Measurements from ENCODE around the gene KCNMA1.

The KCNMA1 gene

GRCh38 chr10:77507291-77507880 lies 130.2 kb downstream of the KCNMA1 start:
- Histone ChIP-seq H3K4me1 (ENCODE audit: control insufficient read depth in 2 of 2, insufficient read depth in 1 of 2, low read depth in 1 of 2, low read length in 2 of 2) (peaks cover 0 to 16% of the 10 kb centered on the region in 2 donors), H2BK5ac (ENCODE audit: low read length) (no peak overlapping the region), H3K9me3 (replicated peaks in 1 of 2; ENCODE audit: control insufficient read depth in 2 of 2, insufficient read depth in 1 of 2, low read depth in 1 of 2, low read length in 2 of 2) (no peaks in the 10 kb centered on the region), H3K18ac (ENCODE audit: low read length) (no peak overlapping the region), H3K14ac (ENCODE audit: low read length) (no peak overlapping the region), H3K9ac (ENCODE audit: low read depth, low read length, poor library complexity) (no peak overlapping the region), H3K4me3 (ENCODE audit: low read length in 2 of 2) (no peak overlapping the region), H3K23ac (ENCODE audit: low read depth, low read length, poor library complexity) (no peak overlapping the region), H3K79me1 (ENCODE audit: low read depth, low read length) (no peaks in the 10 kb centered on the region), H2AK5ac (ENCODE audit: low read depth, low read length) (no peak overlapping the region), H2AFZ (ENCODE audit: low read length) (no peak overlapping the region), H2BK12ac (ENCODE audit: low read length) (no peak overlapping the region), H2BK15ac (ENCODE audit: low read length) (no peak overlapping the region), H3K27me3 (ENCODE audit: control insufficient read depth in 3 of 3, insufficient read depth in 3 of 3, low read depth in 1 of 3, low read length in 3 of 3) (no peaks in the 10 kb centered on the region), H3K4me2 (ENCODE audit: insufficient read depth, low read length, poor library complexity, severe bottlenecking) (no peak overlapping the region), H2BK120ac (ENCODE audit: low read depth, low read length) (no peak overlapping the region), H3K27ac (replicated peaks; ENCODE audit: low read length) (no peak overlapping the region), H4K8ac (ENCODE audit: low read depth, low read length) (no peak overlapping the region), H3K4ac (ENCODE audit: low read length) (no peak overlapping the region), H4K91ac (ENCODE audit: low read depth, low read length, poor library complexity) (no peak overlapping the region), H3K36me3 (replicated peaks in 1 of 2; ENCODE audit: control insufficient read depth in 2 of 2, insufficient read depth in 2 of 2, low read length in 2 of 2) (no peaks in the 10 kb centered on the region)
- no CpG with 5 or more reads among the region's 5 CpGs for WGBS, 2 donors (ENCODE audit: extremely low coverage in 2 of 2, insufficient read length in 2 of 2, insufficient replicate concordance in 1 of 2)
- no peak for DNase-seq (ENCODE audit: low spot score)

GRCh38 chr10:77506517-77507200 lies 130.9 kb downstream of the KCNMA1 start:
- Histone ChIP-seq H3K4me2 (ENCODE audit: insufficient read depth, low read length, poor library complexity, severe bottlenecking) (no peak overlapping the region), H2BK120ac (ENCODE audit: low read depth, low read length) (no peak overlapping the region), H2BK12ac (ENCODE audit: low read length) (no peak overlapping the region), H3K36me3 (replicated peaks in 1 of 2; ENCODE audit: control insufficient read depth in 2 of 2, insufficient read depth in 2 of 2, low read length in 2 of 2) (no peaks in the 10 kb centered on the region), H3K9me3 (replicated peaks in 1 of 2; ENCODE audit: control insufficient read depth in 2 of 2, insufficient read depth in 1 of 2, low read depth in 1 of 2, low read length in 2 of 2) (no peaks in the 10 kb centered on the region), H3K14ac (ENCODE audit: low read length) (no peak overlapping the region), H3K27me3 (ENCODE audit: control insufficient read depth in 3 of 3, insufficient read depth in 3 of 3, low read depth in 1 of 3, low read length in 3 of 3) (no peaks in the 10 kb centered on the region), H2BK5ac (ENCODE audit: low read length) (no peak overlapping the region), H3K4me3 (ENCODE audit: low read length in 2 of 2) (no peak overlapping the region), H3K18ac (ENCODE audit: low read length) (no peak overlapping the region), H3K4me1 (ENCODE audit: control insufficient read depth in 2 of 2, insufficient read depth in 1 of 2, low read depth in 1 of 2, low read length in 2 of 2) (peaks cover 0 to 11% of the 10 kb centered on the region in 2 donors), H2BK15ac (ENCODE audit: low read length) (no peak overlapping the region), H3K23ac (ENCODE audit: low read depth, low read length, poor library complexity) (no peak overlapping the region), H2AFZ (ENCODE audit: low read length) (no peak overlapping the region), H3K9ac (ENCODE audit: low read depth, low read length, poor library complexity) (no peak overlapping the region), H4K91ac (ENCODE audit: low read depth, low read length, poor library complexity) (no peak overlapping the region), H2AK5ac (ENCODE audit: low read depth, low read length) (no peak overlapping the region), H4K8ac (ENCODE audit: low read depth, low read length) (no peak overlapping the region), H3K4ac (ENCODE audit: low read length) (no peak overlapping the region), H3K27ac (replicated peaks; ENCODE audit: low read length) (no peak overlapping the region), H3K79me1 (ENCODE audit: low read depth, low read length) (no peaks in the 10 kb centered on the region)
- WGBS, 2 donors (ENCODE audit: extremely low coverage in 2 of 2, insufficient read length in 2 of 2, insufficient replicate concordance in 1 of 2), result 100% methylated on average over 1 of the region's 3 CpGs; no CpG with 5 or more reads in 1 of the 2 donors
- no peak for DNase-seq (ENCODE audit: low spot score)

GRCh38 chr10:77505431-77506334 lies 131.9 kb downstream of the KCNMA1 start:
- Histone ChIP-seq H3K27ac (replicated peaks; ENCODE audit: low read length) (no peak overlapping the region), H2AFZ (ENCODE audit: low read length) (no peak overlapping the region), H3K4ac (ENCODE audit: low read length) (no peak overlapping the region), H3K14ac (ENCODE audit: low read length) (no peak overlapping the region), H2BK15ac (ENCODE audit: low read length) (no peak overlapping the region), H2AK5ac (ENCODE audit: low read depth, low read length) (no peak overlapping the region), H3K27me3 (ENCODE audit: control insufficient read depth in 3 of 3, insufficient read depth in 3 of 3, low read depth in 1 of 3, low read length in 3 of 3) (no peaks in the 10 kb centered on the region), H3K9ac (ENCODE audit: low read depth, low read length, poor library complexity) (no peak overlapping the region), H3K4me2 (ENCODE audit: insufficient read depth, low read length, poor library complexity, severe bottlenecking) (no peak overlapping the region), H3K23ac (ENCODE audit: low read depth, low read length, poor library complexity) (no peak overlapping the region), H3K4me1 (ENCODE audit: control insufficient read depth in 2 of 2, insufficient read depth in 1 of 2, low read depth in 1 of 2, low read length in 2 of 2) (peaks cover 0 to 6% of the 10 kb centered on the region in 2 donors), H4K91ac (ENCODE audit: low read depth, low read length, poor library complexity) (no peak overlapping the region), H2BK5ac (ENCODE audit: low read length) (no peak overlapping the region), H2BK12ac (ENCODE audit: low read length) (no peak overlapping the region), H3K79me1 (ENCODE audit: low read depth, low read length) (no peaks in the 10 kb centered on the region), H3K36me3 (replicated peaks in 1 of 2; ENCODE audit: control insufficient read depth in 2 of 2, insufficient read depth in 2 of 2, low read length in 2 of 2) (no peaks in the 10 kb centered on the region), H2BK120ac (ENCODE audit: low read depth, low read length) (no peak overlapping the region), H3K18ac (ENCODE audit: low read length) (no peak overlapping the region), H3K9me3 (replicated peaks in 1 of 2; ENCODE audit: control insufficient read depth in 2 of 2, insufficient read depth in 1 of 2, low read depth in 1 of 2, low read length in 2 of 2) (no peaks in the 10 kb centered on the region), H3K4me3 (ENCODE audit: low read length in 2 of 2) (no peak overlapping the region), H4K8ac (ENCODE audit: low read depth, low read length) (no peak overlapping the region)
- WGBS, 2 donors (ENCODE audit: extremely low coverage in 2 of 2, insufficient read length in 2 of 2, insufficient replicate concordance in 1 of 2), result no CpG with 5 or more reads among the region's 2 CpGs
- no peak for DNase-seq (ENCODE audit: low spot score)

GRCh38 chr10:77504873-77505257 lies 132.7 kb downstream of the KCNMA1 start:
- whole genome bisulfite sequencing, 2 donors (ENCODE audit: extremely low coverage in 2 of 2, insufficient read length in 2 of 2, insufficient replicate concordance in 1 of 2), result no CpG with 5 or more reads among the region's 4 CpGs
- Histone ChIP-seq H3K4me3 (ENCODE audit: low read length in 2 of 2) (no peak overlapping the region), H3K9me3 (replicated peaks in 1 of 2; ENCODE audit: control insufficient read depth in 2 of 2, insufficient read depth in 1 of 2, low read depth in 1 of 2, low read length in 2 of 2) (no peaks in the 10 kb centered on the region), H3K27ac (replicated peaks; ENCODE audit: low read length) (no peak overlapping the region), H3K14ac (ENCODE audit: low read length) (no peak overlapping the region), H3K23ac (ENCODE audit: low read depth, low read length, poor library complexity) (no peak overlapping the region), H2BK5ac (ENCODE audit: low read length) (no peak overlapping the region), H3K4ac (ENCODE audit: low read length) (no peak overlapping the region), H2BK15ac (ENCODE audit: low read length) (no peak overlapping the region), H4K8ac (ENCODE audit: low read depth, low read length) (no peak overlapping the region), H2AFZ (ENCODE audit: low read length) (no peak overlapping the region), H3K27me3 (ENCODE audit: control insufficient read depth in 3 of 3, insufficient read depth in 3 of 3, low read depth in 1 of 3, low read length in 3 of 3) (no peaks in the 10 kb centered on the region), H3K9ac (ENCODE audit: low read depth, low read length, poor library complexity) (no peak overlapping the region), H4K91ac (ENCODE audit: low read depth, low read length, poor library complexity) (no peak overlapping the region), H3K4me2 (ENCODE audit: insufficient read depth, low read length, poor library complexity, severe bottlenecking) (no peak overlapping the region), H2BK120ac (ENCODE audit: low read depth, low read length) (no peak overlapping the region), H3K4me1 (ENCODE audit: control insufficient read depth in 2 of 2, insufficient read depth in 1 of 2, low read depth in 1 of 2, low read length in 2 of 2) (peaks cover 0 to 4% of the 10 kb centered on the region in 2 donors), H2AK5ac (ENCODE audit: low read depth, low read length) (no peak overlapping the region), H3K36me3 (replicated peaks in 1 of 2; ENCODE audit: control insufficient read depth in 2 of 2, insufficient read depth in 2 of 2, low read length in 2 of 2) (no peaks in the 10 kb centered on the region), H3K79me1 (ENCODE audit: low read depth, low read length) (no peaks in the 10 kb centered on the region), H2BK12ac (ENCODE audit: low read length) (no peak overlapping the region), H3K18ac (ENCODE audit: low read length) (no peak overlapping the region)
- no peak for DNase-seq (ENCODE audit: low spot score)

Measured in neuronal stem cell (in vitro differentiated cells).